ENCODE results near the gene ZNF177.
A peak's percentile ranks its signal among the peaks of the same experiment; 100 is the strongest.
"Not testable (repeated sequence)": the region's sequence is repeated elsewhere in the genome, so short reads cannot be mapped to it uniquely, and the experiment has no call there.

ZNF177 gene

GRCh38 chr19:9362905-9363304, at the start of gene ZNF177:
ZNF177 (plus strand) TSS chr19:9363013; CDS start chr19:9378312, 15,299 bp downstream.
- no peak for DNase-seq

DNA sequence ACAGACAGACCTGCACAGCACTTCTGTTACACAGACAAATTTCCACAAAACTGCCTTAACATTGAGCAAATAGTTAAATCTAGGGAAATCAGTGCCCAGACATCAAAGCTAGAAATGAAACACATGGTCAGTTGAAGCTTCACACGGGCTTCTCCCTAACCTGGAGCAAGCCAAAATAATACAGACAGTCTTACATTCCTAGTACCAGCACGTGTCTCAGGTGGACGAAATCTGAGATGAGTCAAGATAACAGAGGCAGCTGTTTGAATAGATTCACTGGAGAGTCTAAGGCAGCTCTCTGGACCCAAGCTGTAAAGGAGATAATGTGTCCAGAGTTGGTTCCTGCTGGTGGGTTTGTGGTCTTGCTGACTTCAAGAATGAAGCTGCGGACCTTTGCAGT, 49.1 kb upstream of the ZNF177 start:
- no peak for DNase-seq

GRCh38 chr19:9321338-9321737, 41.5 kb upstream of the ZNF177 start:
- no peak for DNase-seq

DNA sequence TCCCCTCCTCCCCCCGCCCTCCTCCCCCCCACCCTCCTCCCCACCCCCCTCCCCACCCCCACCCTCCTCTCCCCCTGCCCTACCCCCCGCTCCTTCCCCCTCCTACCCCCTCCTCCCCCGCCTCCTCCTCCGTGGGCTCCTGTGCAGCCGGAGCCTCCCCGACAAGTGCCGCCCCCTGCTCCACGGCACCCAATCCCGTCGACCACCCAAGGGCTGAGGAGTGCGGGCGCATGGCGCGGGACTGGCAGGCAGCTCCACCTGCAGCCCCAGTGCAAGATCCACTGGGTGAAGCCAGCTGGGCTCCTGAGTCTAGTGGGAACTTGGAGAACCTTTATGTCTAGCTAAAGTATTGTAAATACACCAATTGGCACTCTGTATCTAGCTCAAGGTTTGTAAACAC, 41.1 kb upstream of the ZNF177 start:
- not testable (repeated sequence) for DNase-seq

DNA sequence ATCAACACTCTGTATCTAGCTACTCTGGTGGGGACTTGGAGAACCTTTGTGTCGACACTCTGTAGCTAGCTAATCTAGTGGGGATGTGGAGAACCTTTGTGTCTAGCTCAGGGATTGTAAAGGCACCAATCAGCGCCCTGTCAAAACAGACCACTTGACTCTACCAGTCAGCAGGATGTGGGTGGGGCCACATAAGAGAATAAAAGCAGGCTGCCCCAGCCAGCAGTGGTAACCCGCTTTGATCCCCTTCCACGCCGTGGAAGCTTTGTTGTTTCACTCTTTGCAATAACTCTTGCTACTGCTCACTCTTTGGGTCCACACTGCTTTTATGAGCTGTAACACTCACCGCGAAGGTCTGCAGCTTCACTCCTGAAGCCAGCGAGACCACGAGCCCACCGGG, 40.6 kb upstream of the ZNF177 start:
- not testable (repeated sequence) for DNase-seq

- peak; percentile 67 for DNase-seq
Measured at GRCh38 chr19:9323557-9323918, 39.3 kb upstream of the ZNF177 start.

GRCh38 chr19:9323919-9324583, 38.8 kb upstream of the ZNF177 start, which contains the start of gene ZNF559:
ZNF559 (plus strand) TSS chr19:9324179; CDS start chr19:9338550, 14,371 bp downstream.
- DNase-seq = peak; percentile 94

GRCh38 chr19:9324584-9324962, 38.2 kb upstream of the ZNF177 start:
- no peak for DNase-seq

GRCh38 chr19:9329999-9330398, 32.8 kb upstream of the ZNF177 start:
- DNase-seq = no peak

- no peak for DNase-seq
Measured at GRCh38 chr19:9342610-9343304, 20.1 kb upstream of the ZNF177 start.

- DNase-seq = no peak
Measured at GRCh38 chr19:9345005-9345404, 17.8 kb upstream of the ZNF177 start.

- DNase-seq = no peak
Measured at GRCh38 chr19:9348253-9348652, 14.6 kb upstream of the ZNF177 start.

DNA sequence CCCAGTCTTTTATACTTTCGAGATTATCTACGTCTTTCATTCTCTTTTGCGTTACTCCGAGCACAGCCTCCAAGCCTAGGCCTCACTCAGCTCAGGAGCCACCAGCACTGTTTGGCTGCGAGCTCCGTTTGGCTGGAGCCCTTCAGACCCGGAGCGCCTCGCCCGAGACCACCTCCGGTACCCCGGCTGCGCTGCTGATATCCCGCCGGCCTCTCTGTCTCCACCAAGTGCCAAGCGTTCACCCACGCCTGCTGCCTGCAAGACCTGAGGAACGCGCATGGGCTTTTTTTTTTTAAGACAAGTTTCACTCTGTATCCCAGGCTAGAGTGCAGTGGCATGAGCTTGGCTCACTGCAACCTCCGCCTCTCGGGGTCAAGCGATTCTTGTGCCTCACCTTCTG, 14.1 kb upstream of the ZNF177 start:
- DNase-seq = no peak

- no peak for DNase-seq
Measured at GRCh38 chr19:9352505-9352904, 10.3 kb upstream of the ZNF177 start.

- DNase-seq = no peak
Measured at GRCh38 chr19:9353011-9353410, 9.8 kb upstream of the ZNF177 start.

DNA sequence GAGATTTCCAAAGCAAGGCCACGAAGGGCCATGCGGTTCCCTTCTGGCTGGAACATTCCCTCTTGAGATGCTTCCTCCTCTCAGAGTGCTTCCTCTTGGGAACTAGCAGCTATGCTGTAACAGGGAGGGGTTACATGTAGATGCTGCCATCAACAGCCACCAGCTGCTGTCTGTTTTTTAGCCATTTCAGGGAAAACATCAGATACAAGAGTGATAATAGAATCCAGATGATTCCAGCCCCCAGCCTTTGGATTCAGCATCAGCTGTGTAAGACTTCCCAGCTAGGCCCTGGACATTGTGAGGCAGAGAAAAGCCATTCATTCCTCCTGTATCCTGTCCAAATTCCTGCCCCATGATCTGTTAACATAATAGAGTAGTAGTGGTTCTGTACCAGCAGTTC, 8.2 kb upstream of the ZNF177 start:
- DNase-seq = no peak

- no peak for DNase-seq
Measured at GRCh38 chr19:9370738-9371619, 8.2 kb downstream of the ZNF177 start.

GRCh38 chr19:9381361-9381785, 18.6 kb downstream of the ZNF177 start:
- no peak for DNase-seq

GRCh38 chr19:9406798-9407352, 44.1 kb downstream of the ZNF177 start:
- DNase-seq = peak; percentile 62

DNA sequence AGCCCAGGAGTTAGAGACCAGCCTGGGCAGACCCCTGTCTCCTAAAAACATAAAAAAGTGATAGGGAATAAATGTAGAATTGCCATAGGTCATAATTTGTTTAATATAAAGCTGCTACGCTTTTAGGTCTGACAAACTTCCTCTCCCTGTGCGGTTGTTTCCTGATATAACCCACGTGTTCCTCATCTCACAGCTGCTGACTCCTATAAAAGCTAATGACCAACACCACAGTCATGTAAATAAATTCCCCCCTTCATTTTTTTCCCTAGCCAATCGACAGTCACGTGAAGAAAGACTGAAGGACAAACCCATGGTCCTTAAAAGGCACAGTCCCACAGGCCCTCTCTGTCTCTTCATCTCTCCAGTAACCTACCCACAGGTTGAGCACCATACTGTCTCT, 45.0 kb downstream of the ZNF177 start:
- no peak for DNase-seq

- no peak for DNase-seq
Measured at GRCh38 chr19:9413240-9413954, 50.6 kb downstream of the ZNF177 start.

DNA sequence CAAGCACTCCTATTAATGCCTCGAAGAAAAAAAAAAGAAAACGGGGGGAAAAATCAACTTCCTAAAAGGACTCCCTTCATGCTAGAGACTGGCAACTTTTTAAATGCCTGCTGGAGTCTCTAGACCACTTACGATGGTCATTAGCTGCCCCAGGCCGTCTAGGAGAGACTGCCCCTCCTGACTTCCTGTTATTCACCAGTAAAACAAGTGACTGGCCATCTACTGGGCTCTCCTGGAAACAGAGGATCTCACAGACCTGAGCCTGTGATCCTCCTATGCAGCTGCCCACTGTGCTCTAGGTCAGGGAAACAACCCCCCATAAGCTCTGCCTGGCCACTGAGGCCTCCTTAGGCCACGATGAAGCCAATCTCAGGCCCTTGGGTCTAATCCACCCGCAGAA, 65.1 kb downstream of the ZNF177 start:
- no peak for DNase-seq

GRCh38 chr19:9430444-9430843, 67.6 kb downstream of the ZNF177 start:
- no peak for DNase-seq

All from stimulated activated CD4-positive, alpha-beta T cell treated with anti-CD3 and anti-CD28 coated beads, Interleukin-1b, Interleukin-23, amount 100 ng/mL, for 48 hours (primary cell).